Measurements from ENCODE around the gene ZSCAN23. TPM values are rescaled to one million over a fixed set of nuclear protein-coding genes. Genes with fewer than 3 reads are reported as not detected.

The ZSCAN23 gene
- total RNA-seq (1 to 10 TPM; 1.2 to 5.2 TPM), polyA plus RNA-seq (ENCODE audit: insufficient read length in 6 of 6) (10 to 100 TPM; 15.2 to 25.0 (median 22.1) TPM)
- long read RNA-seq, donor 1, partial matches to known transcripts: 0 of 2 reads
- long read RNA-seq, donor 1, other reads (novel, unspliced or antisense): 0 of 2 reads
- long read RNA-seq, donor 2, partial matches to known transcripts: 5 of 6 reads
- long read RNA-seq, donor 2, other reads (novel, unspliced or antisense): 0 of 6 reads
- long read RNA-seq, donor 3: 0 reads
- long read RNA-seq, donor 4, partial matches to known transcripts: 0 of 1 reads
- long read RNA-seq, donor 4, other reads (novel, unspliced or antisense): 1 of 1 reads
- long read RNA-seq, donor 5, partial matches to known transcripts: 0 of 2 reads
- long read RNA-seq, donor 5, other reads (novel, unspliced or antisense): 0 of 2 reads
- long read RNA-seq, donor 6, partial matches to known transcripts: 5 of 8 reads
- long read RNA-seq, donor 6, other reads (novel, unspliced or antisense): 0 of 8 reads
- long read RNA-seq, donor 7, partial matches to known transcripts: 0 of 2 reads
- long read RNA-seq, donor 7, other reads (novel, unspliced or antisense): 0 of 2 reads
- long read RNA-seq, donor 8, partial matches to known transcripts: 0 of 1 reads
- long read RNA-seq, donor 8, other reads (novel, unspliced or antisense): 0 of 1 reads
- long read RNA-seq, donor 9: 0 reads
- long read RNA-seq, donor 10: 0 reads
- long read RNA-seq, donor 11, partial matches to known transcripts: 0 of 1 reads
- long read RNA-seq, donor 11, other reads (novel, unspliced or antisense): 0 of 1 reads
- long read RNA-seq, donor 12: 0 reads

- ATAC-seq: peak; percentile 97
- H3K27ac ChIP-seq: no peak within 1 kb of the TSS
- peak within 1 kb of the TSS; percentile 48 to 85 for H3K4me3 ChIP-seq
- H3K27me3 ChIP-seq: peaks cover 8 to 57% of the 10 kb centered on the region in 2 donors
- intact Hi-C loops (cut with DNase I): no loop called here
- H3K4me1 ChIP-seq: no peaks in the 10 kb centered on the region
- DNase-seq: peak; percentile 71 to 88 (median 78)
- TF ChIP-seq CTCF (IDR thresholded peaks at IDR 0.05): no peak
- no peaks in the 10 kb centered on the region for H3K9me3 ChIP-seq
- H3K36me3 ChIP-seq: no peaks in the 10 kb centered on the region
These were observed at the start of gene ZSCAN23 for GRCh38 chr6:28443112-28443773. Gene ZSCAN23 (minus strand): TSS chr6:28443491. CDS start chr6:28436266, 7,225 bp downstream.

- Histone ChIP-seq H3K27me3 (peaks cover 0 to 73% of the 10 kb centered on the region in 2 donors), H3K9me3 (no peaks in the 10 kb centered on the region), H3K4me1 (no peaks in the 10 kb centered on the region), H3K36me3 (no peaks in the 10 kb centered on the region), H3K4me3 (no peak overlapping the region), H3K27ac (no peak overlapping the region)
- no peak for ATAC-seq
- intact Hi-C loops (cut with DNase I): no loop called here
- TF ChIP-seq CTCF (IDR thresholded peaks at IDR 0.05): no peak
- DNase-seq: no peak
These were observed 48.7 kb upstream of the ZSCAN23 start for GRCh38 chr6:28491984-28492317.

- H3K36me3 ChIP-seq: no peaks in the 10 kb centered on the region
- H3K4me1 ChIP-seq: no peaks in the 10 kb centered on the region
- no peak for TF ChIP-seq CTCF (IDR thresholded peaks at IDR 0.05)
- DNase-seq (peak in 1 of 4 donors; percentile 52), ATAC-seq (peak; percentile 56)
- intact Hi-C loops (cut with DNase I): no loop called here
- peaks cover 0 to 70% of the 10 kb centered on the region in 2 donors for H3K27me3 ChIP-seq
- H3K9me3 ChIP-seq: no peaks in the 10 kb centered on the region
- H3K27ac ChIP-seq: peak overlapping the region; percentile 65 to 72
- H3K4me3 ChIP-seq: peak overlapping the region; percentile 21 to 31
These were observed 47.1 kb upstream of the ZSCAN23 start for GRCh38 chr6:28490205-28490890.

- H3K27me3 ChIP-seq: peaks cover 0 to 62% of the 10 kb centered on the region in 2 donors
- no peaks in the 10 kb centered on the region for H3K9me3 ChIP-seq
- H3K36me3 ChIP-seq: no peaks in the 10 kb centered on the region
- peak overlapping the region; percentile 25 to 31 for H3K4me3 ChIP-seq
- peak overlapping the region; percentile 65 to 72 for H3K27ac ChIP-seq
- TF ChIP-seq CTCF (IDR thresholded peaks at IDR 0.05): no peak
- DNase-seq (peak; percentile 64 to 87 (median 84)), ATAC-seq (peak; percentile 99)
- H3K4me1 ChIP-seq: no peaks in the 10 kb centered on the region
- intact Hi-C loops (cut with DNase I): no loop called here
These were observed 46.3 kb upstream of the ZSCAN23 start for GRCh38 chr6:28489366-28490204.

Data from left lung (tissue), 14 donors.